Panc1 (cell line): ENCODE data around the gene FSTL1. TPM values are rescaled to one million over a fixed set of nuclear protein-coding genes. Genes with fewer than 3 reads are reported as not detected.

Experiments
- ATAC-seq: fragments of 200-7000 bp; cut with Tn5 transposase; 2 replicates; pipeline ENCODE4 v1.9.1; 2020; ENCODE audit warnings: mild to moderate bottlenecking, moderate library complexity
- BruUV-seq: library from RNA; stranded (reverse); fragments of 400-500 nt; replicated peaks from 2 replicates; lab custom pipeline; 2021; lab: Mats Ljungman, UMichigan
- CTCF ChIA-PET: fragments of 300-600 bp; sonication (Branson Sonifier 250); formaldehyde crosslinking; loops from one replicate; lab custom pipeline; 2022; ENCODE audit warnings: antibody characterized with exemption; lab: Charles Lee
- POLR2A ChIA-PET: fragments of 300-600 bp; sonication (Branson Sonifier 250); formaldehyde crosslinking; loops from one replicate; lab custom pipeline; 2022; ENCODE audit warnings: antibody characterized with exemption; lab: Charles Lee
- DNase-seq: peaks from one replicate; pipeline ENCODE4 v3.0.0-alpha.2; 2010; ENCODE audit warnings: low read depth, low spot score
- H3K27ac ChIP-seq: 2 replicates; pipeline ENCODE4 v1.5.1; 2011; ENCODE audit warnings: mild to moderate bottlenecking, low read length, inconsistent platforms
- H3K27me3 ChIP-seq: fragments of 200-500 bp; sonication (Bioruptor generic); 2 replicates; pipeline ENCODE4 v1.6.0; 2014; ENCODE audit warnings: low read length, inconsistent platforms; ENCODE audit not compliant: control insufficient read depth, insufficient read depth
- H3K36me3 ChIP-seq: fragments of 200-500 bp; sonication (Bioruptor generic); 2 replicates; pipeline ENCODE4 v1.5.1; 2014; ENCODE audit warnings: inconsistent platforms, mild to moderate bottlenecking, low read length, moderate library complexity; ENCODE audit not compliant: control insufficient read depth, insufficient read depth
- H3K4me1 ChIP-seq: 2 replicates; pipeline ENCODE4 v1.5.1; 2011; ENCODE audit warnings: inconsistent platforms, mild to moderate bottlenecking, low read length, moderate library complexity; ENCODE audit not compliant: control insufficient read depth, insufficient read depth
- H3K4me3 ChIP-seq, 2 experiments: 2 replicates each; pipeline ENCODE4 v1.5.1; 2011 to 2012; ENCODE audit warnings: low read depth in 2 of 2, low read length in 2 of 2, mild to moderate bottlenecking in 2 of 2, inconsistent platforms in 1 of 2, moderate library complexity in 1 of 2
- H3K9me3 ChIP-seq: fragments of 200-500 bp; sonication (Bioruptor generic); 2 replicates; pipeline ENCODE4 v1.5.1; 2014; ENCODE audit warnings: low read depth, mild to moderate bottlenecking, inconsistent platforms, low read length, moderate library complexity; ENCODE audit not compliant: control insufficient read depth, insufficient read depth
- POLR2AphosphoS5 ChIP-seq: IDR thresholded peaks from 2 replicates; pipeline ENCODE4 v1.6.1; 2012; ENCODE audit warnings: mild to moderate bottlenecking, low read depth, low read length, moderate library complexity
- SIN3A ChIP-seq: IDR thresholded peaks from 2 replicates; pipeline ENCODE4 v1.6.1; 2012; ENCODE audit warnings: low read depth, mild to moderate bottlenecking, low read length, moderate library complexity, borderline replicate concordance; ENCODE audit not compliant: insufficient read depth
- TCF7L2 ChIP-seq: IDR thresholded peaks from 2 replicates; pipeline ENCODE4 v1.6.1; 2011; ENCODE audit warnings: mild to moderate bottlenecking, low read depth, low read length, inconsistent platforms
- in situ Hi-C: cut with HindIII; loops from 2 replicates; pipeline ENCODE4 v1.10.0; 2016; ENCODE audit warnings: low sequenced_read_pairs, low pct_unique_long_range_greater_than_20kb
- intact Hi-C: fragments of 100-400 bp; cut with micrococcal nuclease; formaldehyde crosslinking; loops from one replicate; pipeline ENCODE4 v1.10.0; 2022; ENCODE audit not compliant: unreplicated experiment
- total RNA-seq: library from RNA; stranded (reverse); gene quantifications from one replicate; pipeline ENCODE4 v1.2.1, GENCODE V29; 2021; ENCODE audit not compliant: unreplicated experiment
- TF ChIP-seq, protein P1 (sequence below): fragments of 450-650 bp; IDR thresholded peaks from 2 replicates; pipeline ENCODE4 v1.5.1; 2017; ENCODE audit warnings: mild to moderate bottlenecking
- TF ChIP-seq, protein P2 (sequence below), 2 experiments: IDR thresholded peaks; 2 replicates each; pipeline ENCODE4 v1.6.1; 2011 to 2012; ENCODE audit warnings: low read depth in 2 of 2, control low read depth in 1 of 2, low read length in 1 of 2, mild to moderate bottlenecking in 1 of 2, moderate library complexity in 1 of 2; ENCODE audit not compliant: insufficient read depth in 1 of 2

Gene FSTL1
- total RNA-seq, 1 experiment from 2014 or later: 9.2 TPM

DNA sequence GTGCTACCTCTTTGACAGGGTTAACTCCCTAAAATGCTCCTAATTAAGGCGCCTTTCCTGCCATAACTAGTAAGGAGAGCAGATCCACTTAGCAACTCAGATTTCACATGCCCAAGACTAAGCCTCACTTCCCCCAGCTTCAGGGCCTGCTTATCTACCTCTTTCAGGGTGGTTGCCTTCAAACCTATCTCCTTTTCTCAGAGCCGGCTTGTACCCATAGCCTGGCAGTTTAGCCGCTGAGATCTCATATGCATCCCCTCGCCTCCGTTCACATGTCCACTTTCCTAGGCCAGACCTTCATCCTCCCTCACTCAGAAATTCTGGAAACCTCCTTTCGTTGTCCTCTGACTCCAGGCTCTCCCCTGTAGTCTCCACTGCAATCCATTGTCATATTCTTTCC lies 1.0 kb upstream of the FSTL1 start:
- Histone ChIP-seq H3K36me3 (no peaks in the 10 kb centered on the region), H3K9me3 (no peaks in the 10 kb centered on the region), H3K4me1 (0 out of 2 replicates have a peak, but pooled peaks cover 3% of the 10 kb centered on the region), H3K27ac (no peak overlapping the region), H3K27me3 (peaks cover 17% of the 10 kb centered on the region), H3K4me3 (no peak overlapping the region)
- intact Hi-C loops (no loop called here), in situ Hi-C loops (no loop called here)
- BruUV-seq: no TSS peak
- CTCF ChIA-PET: no interaction called here
- POLR2A ChIA-PET: no interaction called here
- DNase-seq (no peak), ATAC-seq (no peak)
- TF ChIP-seq TCF7L2 (no peak), POLR2AphosphoS5 (no peak), SIN3A (no peak)
- TF ChIP-seq, protein P1, sequence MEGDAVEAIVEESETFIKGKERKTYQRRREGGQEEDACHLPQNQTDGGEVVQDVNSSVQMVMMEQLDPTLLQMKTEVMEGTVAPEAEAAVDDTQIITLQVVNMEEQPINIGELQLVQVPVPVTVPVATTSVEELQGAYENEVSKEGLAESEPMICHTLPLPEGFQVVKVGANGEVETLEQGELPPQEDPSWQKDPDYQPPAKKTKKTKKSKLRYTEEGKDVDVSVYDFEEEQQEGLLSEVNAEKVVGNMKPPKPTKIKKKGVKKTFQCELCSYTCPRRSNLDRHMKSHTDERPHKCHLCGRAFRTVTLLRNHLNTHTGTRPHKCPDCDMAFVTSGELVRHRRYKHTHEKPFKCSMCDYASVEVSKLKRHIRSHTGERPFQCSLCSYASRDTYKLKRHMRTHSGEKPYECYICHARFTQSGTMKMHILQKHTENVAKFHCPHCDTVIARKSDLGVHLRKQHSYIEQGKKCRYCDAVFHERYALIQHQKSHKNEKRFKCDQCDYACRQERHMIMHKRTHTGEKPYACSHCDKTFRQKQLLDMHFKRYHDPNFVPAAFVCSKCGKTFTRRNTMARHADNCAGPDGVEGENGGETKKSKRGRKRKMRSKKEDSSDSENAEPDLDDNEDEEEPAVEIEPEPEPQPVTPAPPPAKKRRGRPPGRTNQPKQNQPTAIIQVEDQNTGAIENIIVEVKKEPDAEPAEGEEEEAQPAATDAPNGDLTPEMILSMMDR: no peak
- TF ChIP-seq, protein P2, sequence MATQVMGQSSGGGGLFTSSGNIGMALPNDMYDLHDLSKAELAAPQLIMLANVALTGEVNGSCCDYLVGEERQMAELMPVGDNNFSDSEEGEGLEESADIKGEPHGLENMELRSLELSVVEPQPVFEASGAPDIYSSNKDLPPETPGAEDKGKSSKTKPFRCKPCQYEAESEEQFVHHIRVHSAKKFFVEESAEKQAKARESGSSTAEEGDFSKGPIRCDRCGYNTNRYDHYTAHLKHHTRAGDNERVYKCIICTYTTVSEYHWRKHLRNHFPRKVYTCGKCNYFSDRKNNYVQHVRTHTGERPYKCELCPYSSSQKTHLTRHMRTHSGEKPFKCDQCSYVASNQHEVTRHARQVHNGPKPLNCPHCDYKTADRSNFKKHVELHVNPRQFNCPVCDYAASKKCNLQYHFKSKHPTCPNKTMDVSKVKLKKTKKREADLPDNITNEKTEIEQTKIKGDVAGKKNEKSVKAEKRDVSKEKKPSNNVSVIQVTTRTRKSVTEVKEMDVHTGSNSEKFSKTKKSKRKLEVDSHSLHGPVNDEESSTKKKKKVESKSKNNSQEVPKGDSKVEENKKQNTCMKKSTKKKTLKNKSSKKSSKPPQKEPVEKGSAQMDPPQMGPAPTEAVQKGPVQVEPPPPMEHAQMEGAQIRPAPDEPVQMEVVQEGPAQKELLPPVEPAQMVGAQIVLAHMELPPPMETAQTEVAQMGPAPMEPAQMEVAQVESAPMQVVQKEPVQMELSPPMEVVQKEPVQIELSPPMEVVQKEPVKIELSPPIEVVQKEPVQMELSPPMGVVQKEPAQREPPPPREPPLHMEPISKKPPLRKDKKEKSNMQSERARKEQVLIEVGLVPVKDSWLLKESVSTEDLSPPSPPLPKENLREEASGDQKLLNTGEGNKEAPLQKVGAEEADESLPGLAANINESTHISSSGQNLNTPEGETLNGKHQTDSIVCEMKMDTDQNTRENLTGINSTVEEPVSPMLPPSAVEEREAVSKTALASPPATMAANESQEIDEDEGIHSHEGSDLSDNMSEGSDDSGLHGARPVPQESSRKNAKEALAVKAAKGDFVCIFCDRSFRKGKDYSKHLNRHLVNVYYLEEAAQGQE (IDR thresholded peaks at IDR 0.05; ENCODE audit: insufficient read depth in 1 of 2, low read depth in 2 of 2, low read length in 1 of 2): no peak

DNA sequence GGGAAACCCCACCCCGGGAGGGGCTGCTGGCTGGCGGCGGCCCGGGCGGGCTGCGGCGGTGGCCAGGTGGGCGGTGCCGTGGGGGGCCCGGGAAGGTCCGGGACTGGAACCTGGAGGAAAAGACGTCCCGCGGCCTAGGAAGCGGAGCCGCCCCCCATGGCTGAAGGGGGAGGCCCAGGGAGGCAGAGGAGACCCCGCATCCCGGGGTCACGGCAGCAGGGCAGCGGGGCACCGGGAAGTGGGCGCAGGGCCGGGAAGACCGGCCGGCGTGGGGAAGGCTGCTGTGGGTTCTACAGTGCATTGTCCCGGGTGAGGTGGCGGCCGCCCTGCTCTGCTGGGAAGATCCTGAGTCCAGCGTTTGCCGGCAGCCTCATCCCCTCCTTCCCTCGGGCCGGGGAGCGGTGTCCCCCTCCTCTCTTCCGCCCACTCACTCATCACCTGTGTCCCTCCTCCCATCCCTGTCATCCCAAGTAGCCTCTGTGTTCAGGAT lies 525 bp upstream of the FSTL1 start:
- in situ Hi-C loops (no loop called here), intact Hi-C loops (no loop called here)
- H3K4me3 ChIP-seq: peak overlapping the region; percentile 54 to 59; a peak in 3 of 4 replicates
- ATAC-seq (0 out of 2 replicates have a peak, but pooled peaks have one; percentile 7), DNase-seq (no peak)
- H3K4me1 ChIP-seq: 0 out of 2 replicates have a peak, but pooled peaks cover 3% of the 10 kb centered on the region
- CTCF ChIA-PET: no interaction called here
- no peak for TF ChIP-seq POLR2AphosphoS5
- TF ChIP-seq, protein P1: no peak
- H3K27ac ChIP-seq: no peak overlapping the region
- no peaks in the 10 kb centered on the region for H3K36me3 ChIP-seq
- BruUV-seq: no TSS peak
- no peaks in the 10 kb centered on the region for H3K9me3 ChIP-seq
- POLR2A ChIA-PET: no interaction called here
- H3K27me3 ChIP-seq: peaks cover 20% of the 10 kb centered on the region
